ENCODE results near the gene TRIM71.

TRIM71 gene

DNA sequence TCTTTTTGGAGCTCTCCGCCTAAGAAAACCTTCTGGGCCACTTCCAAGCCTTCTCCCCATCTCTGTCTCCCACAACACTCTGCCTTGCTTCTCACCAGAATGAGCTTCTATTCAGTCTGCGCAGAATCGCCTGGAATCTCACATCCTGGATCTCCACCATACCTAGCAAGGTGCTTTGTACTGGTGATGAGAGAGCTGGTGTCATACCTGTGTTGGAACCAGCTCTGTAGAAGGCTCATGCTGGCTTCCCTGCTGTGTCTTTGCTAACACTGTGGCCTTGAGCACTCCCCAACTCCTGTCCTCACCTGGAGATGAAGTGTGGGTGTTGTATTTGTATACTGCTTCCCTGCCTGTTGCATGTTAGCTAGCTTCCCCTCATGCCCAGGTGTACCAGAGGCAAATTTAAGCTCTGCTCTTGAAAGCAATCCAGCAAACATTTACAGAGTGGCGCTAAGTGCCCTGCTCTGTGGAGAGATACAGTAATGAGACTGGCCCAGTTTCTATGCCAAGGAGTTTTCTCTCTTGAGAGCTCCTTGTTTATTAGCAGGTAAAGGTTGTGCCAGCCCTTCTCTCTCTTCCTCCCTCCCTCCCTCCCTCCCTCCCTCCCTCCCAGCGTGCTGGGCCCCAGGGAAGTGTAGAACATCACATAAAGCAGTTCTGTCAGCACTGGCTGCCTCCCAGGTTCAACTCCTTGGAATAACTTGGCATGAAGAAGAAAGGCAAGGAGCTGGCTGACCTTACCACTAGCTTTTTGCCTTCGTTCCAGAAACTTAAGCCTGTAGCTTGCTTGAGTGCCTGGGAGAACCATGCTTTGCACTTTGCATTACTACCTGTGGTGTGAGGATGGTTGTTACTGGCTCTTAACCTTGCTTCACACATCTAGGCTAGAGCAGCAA lies 54.9 kb downstream of the TRIM71 start:
- Histone ChIP-seq H3K36me3 (ENCODE audit: control insufficient read depth, insufficient read depth, low read length) (peaks cover 20% of the 10 kb centered on the region), H3K27ac (ENCODE audit: insufficient read depth, low read depth, low read length, poor library complexity, severe bottlenecking) (no peak overlapping the region), H3K9me3 (ENCODE audit: control insufficient read depth, low read length) (no peaks in the 10 kb centered on the region), H3K4me3 (ENCODE audit: insufficient read depth, low read depth, low read length) (no peak overlapping the region), H3K27me3 (ENCODE audit: control insufficient read depth, insufficient read depth, low read length, poor library complexity, severe bottlenecking) (no peaks in the 10 kb centered on the region), H3K4me1 (ENCODE audit: control insufficient read depth, insufficient read depth, low read length) (peaks cover 50% of the 10 kb centered on the region)
- WGBS, 2 experiments: 70 to 71% methylated on average over 6 of the region's 6 CpGs

DNA sequence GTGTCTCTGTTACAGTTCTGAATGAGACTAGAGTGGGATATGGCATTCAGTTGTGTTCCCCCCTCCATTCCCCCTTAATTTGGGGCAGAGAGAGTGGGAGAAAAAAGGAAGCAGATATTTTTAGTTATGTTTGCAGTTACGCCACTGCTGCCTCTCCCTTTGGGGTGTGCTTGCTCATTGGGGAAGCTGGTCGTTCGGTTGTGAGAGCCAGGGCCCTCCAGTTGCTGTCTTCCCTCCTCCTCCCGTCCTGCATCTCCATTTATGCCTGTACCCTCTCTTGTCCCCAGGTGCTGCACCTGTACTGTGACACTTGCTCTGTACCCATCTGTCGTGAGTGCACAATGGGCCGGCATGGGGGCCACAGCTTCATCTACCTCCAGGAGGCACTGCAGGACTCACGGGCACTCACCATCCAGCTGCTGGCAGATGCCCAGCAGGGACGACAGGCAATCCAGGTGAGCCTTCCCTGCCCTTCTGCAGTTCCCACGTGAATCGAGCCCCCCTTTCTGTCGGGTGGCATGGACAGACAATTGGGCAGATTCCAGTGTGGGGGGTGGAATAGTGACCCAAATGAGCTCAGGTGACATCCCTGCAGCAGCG lies 55.8 kb downstream of the TRIM71 start:
- Histone ChIP-seq H3K36me3 (ENCODE audit: control insufficient read depth, insufficient read depth, low read length) (peaks cover 28% of the 10 kb centered on the region), H3K27ac (ENCODE audit: insufficient read depth, low read depth, low read length, poor library complexity, severe bottlenecking) (no peak overlapping the region), H3K9me3 (ENCODE audit: control insufficient read depth, low read length) (no peaks in the 10 kb centered on the region), H3K4me3 (ENCODE audit: insufficient read depth, low read depth, low read length) (no peak overlapping the region), H3K4me1 (ENCODE audit: control insufficient read depth, insufficient read depth, low read length) (peaks cover 41% of the 10 kb centered on the region), H3K27me3 (ENCODE audit: control insufficient read depth, insufficient read depth, low read length, poor library complexity, severe bottlenecking) (no peaks in the 10 kb centered on the region)
- 80 to 82% methylated on average over 12 of the region's 12 CpGs for WGBS, 2 experiments

DNA sequence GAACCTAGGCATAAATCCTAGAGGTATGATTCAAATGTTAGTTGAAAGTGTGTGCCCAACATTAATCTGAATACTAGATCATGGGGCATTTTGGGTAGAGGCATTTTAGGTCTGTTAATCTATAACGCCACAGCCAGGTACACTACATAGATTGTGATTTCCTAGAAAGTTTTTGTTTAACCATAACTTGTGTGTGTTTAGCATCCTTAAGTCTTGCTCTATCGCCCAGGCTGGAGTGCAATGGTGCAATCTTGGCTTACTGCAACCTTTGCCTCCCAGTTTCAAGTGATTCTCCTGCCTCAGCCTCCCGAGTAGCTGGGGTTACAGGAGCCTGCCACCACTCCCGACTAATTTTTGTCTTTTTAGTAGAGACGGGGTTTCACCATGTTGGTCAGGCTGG lies 59.1 kb downstream of the TRIM71 start:
- H3K4me3 ChIP-seq (ENCODE audit: insufficient read depth, low read depth, low read length): no peak overlapping the region
- no peak overlapping the region for H3K27ac ChIP-seq (ENCODE audit: insufficient read depth, low read depth, low read length, poor library complexity, severe bottlenecking)
- no peaks in the 10 kb centered on the region for H3K27me3 ChIP-seq (ENCODE audit: control insufficient read depth, insufficient read depth, low read length, poor library complexity, severe bottlenecking)
- 93 to 94% methylated on average over 5 of the region's 5 CpGs for WGBS, 2 experiments
- peaks cover 31% of the 10 kb centered on the region for H3K36me3 ChIP-seq (ENCODE audit: control insufficient read depth, insufficient read depth, low read length)
- H3K9me3 ChIP-seq (ENCODE audit: control insufficient read depth, low read length): no peaks in the 10 kb centered on the region
- H3K4me1 ChIP-seq (ENCODE audit: control insufficient read depth, insufficient read depth, low read length): peaks cover 13% of the 10 kb centered on the region

DNA sequence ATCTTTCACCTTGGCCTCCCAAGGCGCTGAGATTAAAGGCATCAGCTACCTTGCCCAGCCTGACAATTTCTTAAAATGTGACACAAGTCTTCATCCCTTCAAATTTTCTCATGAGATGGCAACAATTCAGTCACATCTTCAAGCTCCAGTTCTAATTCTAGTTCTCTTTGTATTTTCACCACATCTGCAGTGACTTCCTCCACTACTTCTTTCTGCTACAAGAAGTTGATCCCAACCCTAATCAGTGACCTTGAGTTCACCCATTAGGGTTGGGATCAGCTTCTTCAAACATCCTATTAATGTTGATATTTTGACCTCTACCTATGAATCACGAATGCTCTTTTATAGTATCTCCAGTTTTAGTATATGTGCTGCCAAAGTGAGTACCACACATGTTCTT lies 59.8 kb downstream of the TRIM71 start:
- no peak overlapping the region for H3K27ac ChIP-seq (ENCODE audit: insufficient read depth, low read depth, low read length, poor library complexity, severe bottlenecking)
- no peaks in the 10 kb centered on the region for H3K9me3 ChIP-seq (ENCODE audit: control insufficient read depth, low read length)
- no peaks in the 10 kb centered on the region for H3K27me3 ChIP-seq (ENCODE audit: control insufficient read depth, insufficient read depth, low read length, poor library complexity, severe bottlenecking)
- H3K36me3 ChIP-seq (ENCODE audit: control insufficient read depth, insufficient read depth, low read length): peaks cover 31% of the 10 kb centered on the region
- H3K4me1 ChIP-seq (ENCODE audit: control insufficient read depth, insufficient read depth, low read length): peaks cover 7% of the 10 kb centered on the region
- no peak overlapping the region for H3K4me3 ChIP-seq (ENCODE audit: insufficient read depth, low read depth, low read length)
- 95 to 97% methylated on average over 2 of the region's 2 CpGs for WGBS, 2 experiments

DNA sequence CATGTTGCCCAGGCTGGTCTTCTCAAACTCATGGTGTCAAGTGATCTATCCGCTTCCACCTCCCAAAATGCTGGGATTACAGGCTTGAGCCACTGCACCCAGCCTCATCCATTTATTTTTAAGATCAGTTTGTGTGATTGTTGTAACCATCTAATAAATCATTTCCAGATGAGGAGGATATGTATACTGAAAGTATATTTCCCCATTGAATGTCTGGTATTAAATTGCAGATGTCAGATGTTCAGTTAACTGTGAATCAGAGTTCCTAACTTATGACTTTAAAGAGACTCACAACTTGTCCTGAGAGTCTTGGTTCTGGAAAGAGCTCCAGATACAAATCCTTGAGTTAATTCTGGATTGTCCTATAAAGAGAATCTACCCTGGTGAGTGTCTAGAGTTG lies 62.4 kb downstream of the TRIM71 start:
- 100% methylated on average over 1 of the region's 1 CpG for WGBS, 2 experiments
- peaks cover 8% of the 10 kb centered on the region for H3K4me1 ChIP-seq (ENCODE audit: control insufficient read depth, insufficient read depth, low read length)
- peaks cover 20% of the 10 kb centered on the region for H3K36me3 ChIP-seq (ENCODE audit: control insufficient read depth, insufficient read depth, low read length)
- H3K4me3 ChIP-seq (ENCODE audit: insufficient read depth, low read depth, low read length): no peak overlapping the region
- H3K27ac ChIP-seq (ENCODE audit: insufficient read depth, low read depth, low read length, poor library complexity, severe bottlenecking): no peak overlapping the region
- H3K27me3 ChIP-seq (ENCODE audit: control insufficient read depth, insufficient read depth, low read length, poor library complexity, severe bottlenecking): no peaks in the 10 kb centered on the region
- no peaks in the 10 kb centered on the region for H3K9me3 ChIP-seq (ENCODE audit: control insufficient read depth, low read length)

DNA sequence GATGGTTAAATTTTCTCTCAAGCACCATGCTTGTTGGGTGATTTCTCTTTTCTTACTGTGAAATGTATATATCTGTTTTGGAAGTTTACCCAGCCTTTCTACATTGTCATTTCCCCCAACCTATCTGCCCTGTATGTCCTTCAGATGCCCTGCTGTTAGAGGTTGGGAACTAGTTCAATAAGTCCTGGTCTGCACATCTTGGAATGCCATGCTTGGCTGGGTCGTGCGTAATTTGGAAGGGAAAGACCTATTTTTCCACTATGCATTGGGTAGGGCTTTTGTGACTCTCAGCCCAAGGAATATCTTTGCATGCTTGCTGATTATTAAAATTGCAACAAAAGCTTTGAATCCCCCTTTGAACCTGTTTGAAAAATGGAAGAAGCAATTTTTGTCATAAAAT lies 63.8 kb downstream of the TRIM71 start:
- Histone ChIP-seq H3K27ac (ENCODE audit: insufficient read depth, low read depth, low read length, poor library complexity, severe bottlenecking) (no peak overlapping the region), H3K36me3 (ENCODE audit: control insufficient read depth, insufficient read depth, low read length) (peaks cover 24% of the 10 kb centered on the region)

DNA sequence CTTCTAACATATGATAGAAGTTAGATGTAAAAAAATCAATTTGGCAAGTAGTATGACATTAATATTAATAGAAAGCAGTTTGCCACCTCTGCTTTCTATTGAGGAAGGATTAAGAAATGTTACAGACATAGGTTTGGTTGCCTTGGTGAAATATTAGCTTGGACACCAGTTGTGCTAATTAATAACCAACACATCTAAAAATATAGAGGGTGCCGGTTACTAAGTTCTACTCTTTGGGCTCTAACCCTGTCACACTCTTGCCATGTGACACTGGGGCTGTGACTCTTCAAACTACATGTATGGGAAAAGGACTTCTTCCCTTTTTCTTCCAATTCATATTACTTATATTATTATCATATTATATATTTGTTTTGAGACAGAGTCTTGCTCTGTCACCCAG lies 64.4 kb downstream of the TRIM71 start:
- Histone ChIP-seq H3K4me3 (ENCODE audit: insufficient read depth, low read depth, low read length) (no peak overlapping the region), H3K27me3 (ENCODE audit: control insufficient read depth, insufficient read depth, low read length, poor library complexity, severe bottlenecking) (no peaks in the 10 kb centered on the region), H3K4me1 (ENCODE audit: control insufficient read depth, insufficient read depth, low read length) (peaks cover 13% of the 10 kb centered on the region), H3K27ac (ENCODE audit: insufficient read depth, low read depth, low read length, poor library complexity, severe bottlenecking) (no peak overlapping the region), H3K9me3 (ENCODE audit: control insufficient read depth, low read length) (no peaks in the 10 kb centered on the region), H3K36me3 (ENCODE audit: control insufficient read depth, insufficient read depth, low read length) (peaks cover 23% of the 10 kb centered on the region)
- 79 to 100% methylated on average over 1 of the region's 1 CpG for WGBS, 2 experiments

More for the DNA sequence above, 63.8 kb downstream of the TRIM71 start:
- Histone ChIP-seq H3K27me3 (ENCODE audit: control insufficient read depth, insufficient read depth, low read length, poor library complexity, severe bottlenecking) (no peaks in the 10 kb centered on the region), H3K4me1 (ENCODE audit: control insufficient read depth, insufficient read depth, low read length) (peaks cover 11% of the 10 kb centered on the region), H3K9me3 (ENCODE audit: control insufficient read depth, low read length) (no peaks in the 10 kb centered on the region), H3K4me3 (ENCODE audit: insufficient read depth, low read depth, low read length) (no peak overlapping the region)
- 95 to 96% methylated on average over 2 of the region's 2 CpGs for WGBS, 2 experiments

DNA sequence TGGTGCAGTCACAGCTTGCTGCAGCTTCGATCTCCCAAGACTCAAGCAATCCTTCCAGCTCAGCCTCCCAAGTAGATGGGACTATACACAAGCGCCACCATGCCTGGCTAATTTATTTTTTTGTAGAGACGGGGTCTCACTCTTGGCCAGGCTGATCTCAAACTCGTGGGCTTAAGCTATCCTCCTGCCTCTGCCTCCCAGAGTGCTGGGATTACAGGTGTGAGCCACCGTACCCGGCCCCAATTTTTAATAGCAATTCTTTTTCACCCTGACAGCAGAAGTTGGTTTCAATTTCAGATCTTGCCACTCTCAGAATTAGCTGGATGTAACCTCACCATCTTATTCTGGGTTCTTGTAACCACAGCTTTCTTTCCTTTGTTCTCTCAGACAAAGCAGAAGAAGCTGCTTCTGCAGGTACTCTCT lies 64.8 kb downstream of the TRIM71 start:
- H3K9me3 ChIP-seq (ENCODE audit: control insufficient read depth, low read length): no peaks in the 10 kb centered on the region
- H3K27ac ChIP-seq (ENCODE audit: insufficient read depth, low read depth, low read length, poor library complexity, severe bottlenecking): no peak overlapping the region
- H3K36me3 ChIP-seq (ENCODE audit: control insufficient read depth, insufficient read depth, low read length): peaks cover 21% of the 10 kb centered on the region
- H3K4me3 ChIP-seq (ENCODE audit: insufficient read depth, low read depth, low read length): no peak overlapping the region
- 91 to 92% methylated on average over 6 of the region's 6 CpGs for WGBS, 2 experiments
- peaks cover 13% of the 10 kb centered on the region for H3K4me1 ChIP-seq (ENCODE audit: control insufficient read depth, insufficient read depth, low read length)
- no peaks in the 10 kb centered on the region for H3K27me3 ChIP-seq (ENCODE audit: control insufficient read depth, insufficient read depth, low read length, poor library complexity, severe bottlenecking)

DNA sequence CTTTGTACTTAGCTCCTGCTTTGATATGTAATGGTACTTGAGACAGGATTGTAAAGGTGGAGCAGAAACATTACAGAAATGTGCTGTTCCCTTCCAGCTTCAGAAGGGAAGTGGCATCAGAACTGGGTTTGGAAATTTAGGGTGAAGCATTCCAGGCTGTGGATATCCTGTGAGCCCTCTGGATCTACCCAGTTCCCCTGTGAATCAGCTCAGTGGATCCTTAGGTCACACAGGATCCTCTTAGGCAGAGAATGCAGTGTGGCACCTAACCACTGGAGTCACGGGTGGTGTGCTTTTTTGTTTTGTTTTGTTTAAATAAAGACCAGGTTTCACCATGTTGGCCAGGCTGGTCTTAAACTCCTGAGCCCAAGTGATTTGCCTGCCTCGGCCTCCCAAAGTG lies 66.0 kb downstream of the TRIM71 start:
- WGBS, 2 experiments: 92 to 94% methylated on average over 2 of the region's 2 CpGs
- H3K36me3 ChIP-seq (ENCODE audit: control insufficient read depth, insufficient read depth, low read length): peaks cover 16% of the 10 kb centered on the region
- H3K27ac ChIP-seq (ENCODE audit: insufficient read depth, low read depth, low read length, poor library complexity, severe bottlenecking): no peak overlapping the region

DNA sequence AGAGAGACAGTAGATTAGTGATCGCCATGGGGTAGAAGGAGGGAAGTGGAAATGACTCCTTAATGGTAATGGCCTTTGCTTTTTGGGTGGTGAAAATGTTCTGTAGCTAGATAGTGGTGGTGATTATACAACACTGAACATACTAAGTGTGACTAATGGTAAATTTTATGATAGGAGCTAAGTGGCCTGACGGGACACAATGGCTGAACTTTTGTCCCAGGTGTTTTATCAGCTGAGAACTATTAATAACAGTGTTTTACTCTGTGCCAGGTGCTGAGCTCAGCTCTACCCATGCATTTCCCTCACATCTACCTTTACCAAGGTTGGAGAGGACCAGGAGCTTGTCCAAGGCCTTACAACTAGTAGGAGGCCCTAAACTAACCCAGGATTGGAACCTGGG lies 66.8 kb downstream of the TRIM71 start:
- no peak overlapping the region for H3K27ac ChIP-seq (ENCODE audit: insufficient read depth, low read depth, low read length, poor library complexity, severe bottlenecking)
- H3K4me1 ChIP-seq (ENCODE audit: control insufficient read depth, insufficient read depth, low read length): peaks cover 13% of the 10 kb centered on the region
- H3K27me3 ChIP-seq (ENCODE audit: control insufficient read depth, insufficient read depth, low read length, poor library complexity, severe bottlenecking): no peaks in the 10 kb centered on the region
- H3K9me3 ChIP-seq (ENCODE audit: control insufficient read depth, low read length): no peaks in the 10 kb centered on the region
- H3K36me3 ChIP-seq (ENCODE audit: control insufficient read depth, insufficient read depth, low read length): peaks cover 16% of the 10 kb centered on the region
- 98 to 100% methylated on average over 2 of the region's 2 CpGs for WGBS, 2 experiments
- H3K4me3 ChIP-seq (ENCODE audit: insufficient read depth, low read depth, low read length): no peak overlapping the region

More for the DNA sequence above, 66.0 kb downstream of the TRIM71 start:
- H3K4me1 ChIP-seq (ENCODE audit: control insufficient read depth, insufficient read depth, low read length): peaks cover 13% of the 10 kb centered on the region
- H3K9me3 ChIP-seq (ENCODE audit: control insufficient read depth, low read length): no peaks in the 10 kb centered on the region
- no peak overlapping the region for H3K4me3 ChIP-seq (ENCODE audit: insufficient read depth, low read depth, low read length)
- H3K27me3 ChIP-seq (ENCODE audit: control insufficient read depth, insufficient read depth, low read length, poor library complexity, severe bottlenecking): no peaks in the 10 kb centered on the region

Data from ectodermal cell (in vitro differentiated cells).